ENCODE results near the gene FARS2.

Gene FARS2

DNA sequence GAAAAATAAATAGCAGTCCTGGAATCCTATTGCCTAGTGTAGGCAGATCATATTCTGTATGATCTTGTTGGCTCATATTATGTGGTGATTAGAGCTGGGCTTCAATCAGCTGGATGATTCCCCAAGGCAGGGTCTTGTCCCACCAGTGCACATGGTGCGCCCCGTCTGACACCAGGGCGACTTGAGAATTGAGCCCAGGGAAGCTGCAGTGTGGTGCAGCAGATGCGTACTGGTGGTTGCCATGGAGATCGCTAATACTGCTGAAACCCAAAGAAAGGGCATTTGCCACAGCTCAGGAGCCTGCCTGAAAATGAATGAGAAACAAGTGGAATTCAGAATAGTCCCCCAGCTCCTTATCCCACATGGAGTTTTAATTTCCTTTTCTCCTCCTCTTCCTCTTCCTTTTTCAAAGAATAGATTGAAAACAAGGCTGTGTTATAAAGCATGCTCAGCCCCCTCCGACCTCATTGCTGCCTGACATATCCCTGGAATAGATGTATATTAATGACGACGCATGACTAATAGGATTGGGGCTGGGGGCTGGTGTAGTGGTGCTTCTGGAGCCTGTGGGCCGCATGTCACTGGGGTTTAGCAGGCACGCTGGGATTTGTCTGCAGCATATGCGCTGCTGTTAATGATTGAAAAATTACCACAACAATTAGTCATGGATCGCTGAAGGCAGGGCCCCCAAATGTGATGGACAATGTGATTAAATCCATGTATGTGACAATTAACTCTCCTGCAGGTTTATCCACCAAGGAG lies 210.5 kb downstream of the FARS2 start:
- no peak for DNase-seq

DNA sequence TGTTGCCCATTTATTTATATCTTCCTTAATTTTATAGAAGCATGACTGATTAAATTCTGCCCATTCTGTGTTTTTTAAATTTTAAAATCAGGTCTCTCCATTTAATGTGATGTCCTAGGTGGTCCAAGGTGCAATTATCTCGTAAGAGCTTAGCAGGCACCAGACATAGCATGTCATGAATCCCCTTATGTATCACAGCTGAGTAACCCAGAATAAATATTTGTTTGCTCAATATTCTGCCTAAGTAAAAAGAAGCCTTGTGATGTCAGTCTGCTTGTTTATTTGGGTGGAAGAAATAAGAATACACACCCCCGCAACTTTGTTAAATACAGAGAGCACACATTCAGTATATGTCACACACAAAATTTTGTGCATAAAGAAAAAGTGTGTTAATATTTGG lies 211.3 kb downstream of the FARS2 start:
- no peak for DNase-seq

DNA sequence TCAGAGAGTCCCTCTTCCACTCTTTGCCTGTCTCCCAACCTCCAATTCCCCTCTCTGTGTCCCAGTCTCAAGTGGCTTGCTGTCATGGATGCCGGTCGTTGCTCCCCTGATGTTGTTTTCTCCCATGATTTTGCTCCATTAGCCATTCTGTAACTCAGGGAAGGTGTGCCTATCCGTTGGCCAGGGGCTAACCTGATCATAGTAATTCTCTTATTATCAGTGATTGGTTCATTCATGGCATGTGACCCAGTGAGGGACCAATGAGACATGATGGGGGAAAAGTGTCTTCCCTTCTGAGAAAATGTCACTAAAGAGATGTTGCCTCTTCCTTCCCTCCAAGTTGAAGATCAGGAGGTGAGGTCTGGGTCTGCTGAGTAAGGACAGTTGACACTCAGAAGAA lies 214.5 kb downstream of the FARS2 start:
- DNase-seq: no peak

DNA sequence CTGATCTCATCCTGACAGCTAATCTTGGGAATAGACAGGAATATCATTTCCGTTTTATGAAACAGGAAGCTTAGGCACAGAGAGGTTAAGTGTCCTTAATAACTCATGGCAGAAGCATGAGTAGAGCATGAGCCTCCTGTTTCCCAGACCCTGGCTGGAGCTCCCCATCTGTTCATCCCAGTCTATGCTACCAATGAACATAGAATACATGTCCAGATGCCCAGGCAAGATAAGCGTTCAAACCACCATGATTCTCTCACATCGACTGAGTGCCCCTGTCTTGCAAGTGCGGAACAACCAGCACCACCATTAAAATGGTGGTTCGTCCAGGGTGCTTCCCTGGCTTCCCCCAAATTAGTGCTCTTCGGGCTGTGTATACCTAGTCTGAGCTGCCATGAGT lies 217.1 kb downstream of the FARS2 start:
- no peak for DNase-seq

DNA sequence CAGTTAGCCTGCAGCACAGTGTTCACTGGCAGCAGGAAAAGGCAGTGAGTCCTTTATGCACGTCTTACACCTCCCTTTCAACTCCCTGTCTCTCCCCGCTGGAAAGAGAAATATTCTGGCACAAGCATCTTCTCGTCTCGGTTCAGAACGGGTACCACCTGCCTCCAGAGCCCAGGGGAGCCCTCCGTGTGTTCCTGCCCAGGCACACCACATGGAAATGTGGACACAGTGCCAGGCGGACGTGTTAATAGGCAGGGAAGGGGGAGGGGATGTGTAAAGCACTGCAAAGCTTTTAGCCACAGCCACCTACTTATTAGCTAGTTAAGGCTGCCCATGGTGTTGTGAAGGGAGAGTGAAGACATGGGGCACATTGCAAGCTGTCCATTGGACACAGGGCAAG lies 219.7 kb downstream of the FARS2 start:
- no peak for DNase-seq

DNA sequence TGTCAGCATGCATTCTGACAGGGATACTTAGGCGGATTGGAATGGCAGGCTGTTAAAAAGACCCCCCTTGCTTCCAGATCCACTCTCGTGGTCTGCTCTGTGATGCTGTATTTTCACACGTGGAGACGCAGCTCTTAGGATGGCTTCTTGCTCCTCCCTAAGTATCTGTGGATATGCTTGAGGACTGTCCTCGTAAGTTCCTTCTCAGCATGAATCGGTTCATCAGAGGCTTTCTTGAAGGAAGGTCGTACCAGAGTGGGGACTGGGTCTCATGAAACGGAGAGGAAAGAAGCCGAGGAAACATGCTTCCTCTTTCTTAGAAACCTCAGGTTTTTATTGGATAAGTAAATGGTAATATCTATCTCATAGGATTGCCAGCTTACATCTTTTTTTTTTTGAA lies 220.4 kb downstream of the FARS2 start:
- DNase-seq: no peak

DNA sequence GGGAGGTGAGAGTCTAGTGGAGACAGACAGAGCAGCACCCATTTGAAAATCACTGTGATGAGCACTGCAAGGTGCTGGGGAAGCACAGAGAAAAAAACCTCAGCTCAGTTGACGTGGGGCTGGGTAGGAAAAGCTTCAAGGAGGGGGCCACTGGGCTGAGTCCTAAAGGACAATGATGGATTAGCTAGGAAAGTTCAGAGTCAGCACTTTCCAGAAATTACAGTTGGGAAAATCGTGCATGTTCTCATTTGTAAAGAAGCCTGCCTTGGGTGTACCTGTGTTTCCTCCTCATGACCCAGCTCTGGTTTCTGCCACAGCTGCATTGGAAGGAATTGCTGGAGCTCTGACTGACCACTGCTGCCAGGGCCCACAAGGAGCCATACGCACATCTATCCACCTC lies 221.3 kb downstream of the FARS2 start:
- no peak for DNase-seq

DNA sequence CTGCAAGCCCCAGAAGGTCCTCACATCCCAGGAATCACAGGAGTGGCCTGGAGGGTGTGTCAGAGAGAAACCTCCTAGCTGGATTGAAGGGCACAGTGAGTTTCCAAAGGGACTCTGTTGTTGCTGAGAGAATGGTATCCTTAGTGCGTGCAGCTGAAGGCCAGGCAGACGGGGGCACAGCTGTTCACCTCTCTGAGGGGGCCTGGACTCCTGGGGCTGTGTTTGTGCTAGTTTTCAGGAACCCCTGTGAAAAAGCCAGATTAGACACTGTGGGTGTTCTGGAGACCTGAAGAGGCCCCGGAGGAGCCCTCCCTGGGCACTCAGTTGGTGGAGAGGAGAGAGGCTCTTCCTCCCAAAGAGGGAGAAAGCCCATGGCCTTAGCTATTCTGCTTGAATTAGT lies 223.4 kb downstream of the FARS2 start:
- no peak for DNase-seq

DNA sequence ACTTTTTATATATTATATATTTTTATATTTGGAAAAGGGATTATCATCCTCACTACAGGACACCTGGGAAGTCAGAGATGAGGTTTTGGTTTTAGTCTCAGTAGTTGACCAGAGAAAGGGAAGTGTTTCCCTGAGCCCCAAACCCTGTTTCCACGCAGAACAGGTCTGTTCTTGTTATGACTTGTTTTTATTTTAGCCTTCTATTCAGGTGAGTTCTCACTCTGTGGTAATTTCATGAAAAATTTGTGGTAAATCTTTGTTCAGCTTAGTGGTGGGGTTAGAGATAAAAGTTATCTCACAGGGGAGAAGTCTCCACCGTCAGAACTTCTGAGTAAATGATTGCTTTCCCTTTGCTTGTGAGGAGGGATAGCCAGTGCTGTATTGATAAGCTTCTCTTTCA lies 224.9 kb downstream of the FARS2 start:
- DNase-seq: no peak

DNA sequence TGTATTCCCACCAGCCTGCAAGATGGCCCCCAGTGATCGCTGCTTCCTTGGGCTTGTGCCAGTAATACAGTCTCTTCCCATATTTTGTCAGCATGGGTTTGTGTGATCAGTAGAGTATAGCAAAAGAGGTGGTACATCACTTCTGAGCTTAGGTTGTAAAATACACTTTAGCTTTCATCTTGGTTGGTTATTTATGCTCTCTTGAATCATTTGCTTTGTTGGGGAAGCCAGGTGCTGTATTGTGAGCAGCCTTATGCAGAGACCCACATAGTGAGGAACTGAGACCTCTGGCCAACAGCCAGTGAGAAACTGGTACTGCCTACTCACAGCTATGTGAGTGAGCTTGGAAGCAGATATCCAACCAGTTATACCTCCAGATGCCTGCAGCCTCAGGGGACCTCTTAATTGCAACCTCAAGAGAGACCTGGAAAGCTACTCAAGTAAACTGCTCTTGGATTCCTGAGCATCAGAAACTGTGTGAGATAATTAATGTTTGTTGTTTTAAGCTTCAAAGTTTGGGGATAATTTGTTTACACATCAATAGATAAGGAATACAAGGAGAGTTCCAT lies 229.3 kb downstream of the FARS2 start:
- DNase-seq: no peak

DNA sequence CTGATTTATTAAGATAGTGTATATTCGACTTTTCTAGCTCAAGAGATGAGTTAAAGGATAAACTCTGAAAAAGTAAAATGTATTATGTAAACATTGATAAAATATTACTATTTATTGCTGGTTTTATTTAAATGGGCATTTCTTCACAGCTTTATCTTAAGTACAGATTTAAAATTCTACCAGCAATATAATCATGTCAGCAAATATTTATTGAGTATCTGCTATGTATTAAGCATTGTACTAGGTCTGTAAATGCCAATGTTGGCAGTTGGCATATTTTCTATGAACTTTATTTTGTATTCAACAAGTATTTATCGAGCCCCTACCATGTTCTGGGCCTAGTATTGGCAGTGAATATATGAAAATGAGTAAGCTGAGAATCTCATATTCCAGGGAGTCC lies 231.0 kb downstream of the FARS2 start:
- DNase-seq: no peak

DNA sequence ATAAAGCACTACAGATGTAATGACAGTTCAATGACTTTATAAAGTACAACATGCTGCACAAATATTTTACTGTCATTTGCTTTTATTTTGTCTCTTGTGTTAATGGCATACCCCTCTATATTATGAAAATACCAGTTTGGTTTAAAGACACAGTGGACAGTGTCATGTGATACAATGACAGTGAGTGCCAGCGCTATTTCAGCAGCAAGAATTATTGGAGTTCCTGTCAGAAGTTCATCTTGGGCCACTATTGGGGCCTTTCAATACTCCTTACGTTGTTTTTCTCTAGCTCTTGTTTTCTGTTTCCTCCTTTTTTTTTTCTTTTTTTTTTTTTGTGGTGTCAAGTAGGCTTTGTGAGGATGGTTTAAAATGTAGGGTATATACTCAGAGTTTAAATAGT lies 232.5 kb downstream of the FARS2 start:
- no peak for DNase-seq

DNA sequence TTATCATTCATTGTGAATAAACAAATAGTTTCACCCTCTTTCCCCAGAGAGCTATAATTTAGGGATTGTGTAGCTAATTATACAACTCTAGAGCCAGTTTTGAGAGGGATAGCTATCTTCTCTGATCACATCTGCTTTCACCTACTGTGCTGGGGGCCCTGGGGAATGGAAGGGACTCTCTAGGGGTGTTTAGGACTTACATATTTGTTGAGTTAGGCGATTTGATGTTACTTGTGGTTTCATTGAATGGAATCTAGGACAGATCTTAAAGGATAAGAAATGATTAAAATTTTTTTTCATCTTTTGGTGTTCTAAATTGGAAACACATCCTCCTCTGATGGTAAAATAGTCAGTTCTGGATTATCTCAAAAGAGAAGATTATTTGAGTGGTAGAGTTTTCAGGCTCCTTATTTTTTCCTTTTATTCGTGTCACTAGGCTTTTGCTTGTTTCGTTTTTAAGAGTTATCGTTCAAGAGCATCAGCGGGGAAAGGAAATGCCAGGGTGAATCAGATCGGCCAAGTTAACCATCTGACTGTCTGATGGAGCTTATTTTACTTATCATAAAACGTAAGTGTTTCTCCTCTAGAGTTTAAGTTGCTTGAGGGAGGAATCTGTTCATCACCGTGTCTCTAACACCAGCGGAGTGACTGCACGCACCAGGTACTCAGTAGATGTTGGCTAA lies 236.7 kb downstream of the FARS2 start:
- DNase-seq: no peak

DNA sequence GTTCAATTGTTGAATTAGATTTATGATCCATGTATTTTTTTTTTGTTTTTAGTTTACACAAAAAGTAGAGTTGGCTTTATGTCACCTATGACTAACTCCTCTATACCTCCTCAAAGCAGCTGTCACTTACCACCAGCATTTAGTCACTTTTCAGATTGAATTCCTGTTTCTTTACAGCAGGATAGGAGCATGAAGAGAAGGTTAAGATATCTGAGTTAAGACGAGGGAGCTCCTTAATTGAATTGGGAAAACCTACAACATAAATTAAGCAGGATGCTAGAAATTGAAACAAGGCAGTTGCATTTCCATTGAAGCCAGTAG lies 237.2 kb downstream of the FARS2 start:
- no peak for DNase-seq

DNA sequence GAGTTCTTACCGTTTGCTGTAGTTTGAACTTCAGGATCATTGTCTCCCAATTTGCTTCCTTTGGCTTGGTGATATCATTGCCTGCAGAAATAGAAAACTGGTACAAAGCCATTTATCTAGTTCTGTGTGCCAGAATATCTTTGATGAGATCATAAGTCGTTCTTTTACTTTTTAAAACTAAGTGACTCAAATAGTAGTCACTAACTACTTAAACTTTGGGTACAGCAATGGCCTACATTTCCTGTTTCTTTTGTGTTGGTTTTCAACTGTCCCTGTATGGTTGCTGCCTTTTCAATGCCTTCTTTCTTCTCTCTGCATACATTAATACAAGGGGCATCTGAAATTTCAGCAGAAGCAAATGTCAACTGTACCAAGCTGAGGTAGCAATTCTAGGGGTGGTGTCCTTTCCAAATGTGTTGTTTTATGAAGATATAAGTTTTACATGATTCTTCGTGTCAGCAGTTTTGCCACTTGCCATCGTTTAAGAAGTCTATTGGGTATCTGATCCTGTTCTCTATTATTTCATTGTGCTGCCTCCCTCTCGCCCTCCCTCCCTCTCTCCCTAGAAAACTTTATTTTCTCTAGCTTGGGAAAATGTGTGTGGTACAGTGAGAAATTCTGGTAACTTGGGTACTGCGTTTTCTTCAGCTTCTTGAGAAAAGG lies 238.5 kb downstream of the FARS2 start:
- peak in 1 of 2 donors; percentile 19 for DNase-seq

DNA sequence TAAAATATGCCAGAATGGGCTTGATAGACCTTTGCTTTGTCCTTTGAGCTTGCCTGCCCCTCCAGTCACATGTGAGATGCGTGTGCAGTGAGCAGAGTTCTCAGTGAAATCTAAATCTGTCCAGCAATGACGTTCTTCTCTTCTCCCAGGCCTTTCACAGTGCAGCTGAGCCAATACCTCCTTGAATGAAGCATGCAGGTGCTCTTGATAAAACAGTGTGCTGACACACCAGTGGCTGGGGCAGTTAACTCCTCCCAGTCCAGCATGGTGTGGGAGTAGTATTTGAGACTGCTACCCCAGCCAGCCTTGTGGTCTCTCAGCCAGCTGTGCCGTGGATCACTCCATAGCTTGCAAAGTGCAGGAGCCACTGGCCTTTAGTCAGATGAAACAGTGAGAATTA lies 240.5 kb downstream of the FARS2 start:
- DNase-seq: no peak

DNA sequence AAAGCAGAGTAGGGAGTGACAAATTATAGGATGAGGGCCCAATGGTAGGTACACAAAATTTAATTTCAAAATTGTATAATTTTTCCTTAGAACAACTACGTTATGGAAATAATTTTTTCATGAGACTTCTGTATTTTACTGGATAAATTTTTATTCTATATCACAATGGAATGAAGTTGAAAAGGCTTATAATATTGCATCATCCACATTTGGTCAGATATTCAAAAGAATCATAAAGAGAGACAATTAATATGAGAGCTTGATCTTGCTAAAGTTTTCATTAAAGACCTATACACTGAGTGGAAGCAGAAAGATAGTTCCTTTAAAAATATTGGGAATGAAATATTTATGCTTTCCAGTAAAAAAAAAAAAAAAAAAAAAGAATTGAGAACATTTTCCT lies 242.8 kb downstream of the FARS2 start:
- DNase-seq: no peak

DNA sequence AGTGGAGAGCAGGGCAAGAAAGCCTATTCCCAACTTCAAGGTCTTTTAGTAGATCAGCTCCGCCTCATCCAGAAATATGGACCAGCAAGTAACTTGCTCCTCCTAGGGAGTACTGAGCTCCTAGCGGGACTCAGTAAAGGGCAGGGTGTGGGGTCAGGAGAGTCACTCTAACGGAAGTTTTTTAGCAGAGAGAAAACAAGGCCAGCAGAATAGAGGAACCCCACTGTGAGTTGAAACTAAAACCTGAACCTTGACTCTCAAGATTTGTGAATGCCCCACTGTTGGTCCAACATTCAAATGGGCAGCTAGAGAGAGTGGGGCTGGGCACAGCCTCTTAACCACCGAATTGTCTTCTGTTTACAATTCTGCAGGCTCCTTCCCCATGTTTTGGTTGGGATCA lies 244.8 kb downstream of the FARS2 start:
- no peak for DNase-seq

DNA sequence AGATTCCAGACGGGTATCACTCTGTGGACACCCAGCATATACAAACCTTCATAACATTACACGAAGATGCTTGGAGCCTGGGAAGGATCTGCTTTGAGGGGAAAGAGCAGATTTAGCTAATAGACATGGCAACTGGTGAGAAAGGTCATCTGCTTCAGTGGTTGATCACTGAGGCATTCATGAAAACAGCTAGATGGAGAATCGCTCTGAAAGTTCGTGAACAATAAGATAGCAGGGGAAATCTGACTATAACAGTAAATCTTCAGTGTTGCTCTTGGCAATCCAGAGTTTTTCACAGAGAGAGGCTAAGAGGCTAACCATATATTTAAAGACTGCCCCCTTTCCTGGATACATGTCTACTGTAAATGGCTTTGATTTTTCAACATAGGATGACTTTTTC lies 245.3 kb downstream of the FARS2 start:
- no peak for DNase-seq

DNA sequence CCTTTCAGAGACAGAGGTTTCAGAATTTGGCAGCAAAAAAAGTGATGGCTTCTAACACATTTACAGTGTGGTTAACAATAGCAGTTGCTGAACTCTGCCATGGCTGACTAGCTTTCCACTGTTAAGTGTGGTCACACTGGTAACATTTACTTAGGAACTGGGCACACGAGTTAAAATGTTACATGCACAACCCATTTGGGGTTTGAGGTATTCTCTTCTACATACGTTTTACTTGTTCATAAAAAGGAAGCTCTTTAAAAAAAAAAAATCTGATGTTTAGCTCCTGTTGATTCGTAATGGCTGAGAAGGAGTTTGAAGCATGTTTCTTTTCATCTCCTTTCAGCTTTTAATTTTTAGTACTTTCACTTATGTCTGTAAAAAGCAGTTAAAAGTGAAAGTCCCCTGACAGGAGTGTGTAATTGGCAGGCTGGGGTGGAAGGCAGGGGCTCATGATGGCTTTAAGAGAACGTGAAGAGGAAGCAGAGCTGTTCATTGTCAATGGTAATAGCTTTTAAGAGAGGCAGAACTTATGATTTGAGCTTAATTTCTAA lies 245.9 kb downstream of the FARS2 start:
- no peak for DNase-seq

DNA sequence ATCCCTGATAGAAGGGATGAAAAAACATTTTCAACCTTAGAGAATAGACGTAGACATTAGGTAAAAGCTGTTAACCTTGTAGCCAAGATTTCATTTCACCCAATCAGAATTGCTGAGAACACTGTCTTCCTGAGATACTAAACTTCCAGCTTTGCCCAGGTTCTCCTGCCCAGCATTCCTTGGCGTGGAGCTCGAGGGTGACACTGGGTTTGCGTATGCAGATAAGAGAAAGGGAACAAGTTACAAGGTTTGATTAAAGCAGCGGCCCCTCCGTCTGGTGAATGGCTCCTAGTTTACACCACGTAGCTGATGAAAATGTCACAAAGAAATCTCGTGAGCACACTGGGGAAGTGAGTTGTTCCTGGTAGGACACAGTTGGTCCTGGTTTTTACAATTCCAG lies 247.8 kb downstream of the FARS2 start:
- DNase-seq: no peak

DNA sequence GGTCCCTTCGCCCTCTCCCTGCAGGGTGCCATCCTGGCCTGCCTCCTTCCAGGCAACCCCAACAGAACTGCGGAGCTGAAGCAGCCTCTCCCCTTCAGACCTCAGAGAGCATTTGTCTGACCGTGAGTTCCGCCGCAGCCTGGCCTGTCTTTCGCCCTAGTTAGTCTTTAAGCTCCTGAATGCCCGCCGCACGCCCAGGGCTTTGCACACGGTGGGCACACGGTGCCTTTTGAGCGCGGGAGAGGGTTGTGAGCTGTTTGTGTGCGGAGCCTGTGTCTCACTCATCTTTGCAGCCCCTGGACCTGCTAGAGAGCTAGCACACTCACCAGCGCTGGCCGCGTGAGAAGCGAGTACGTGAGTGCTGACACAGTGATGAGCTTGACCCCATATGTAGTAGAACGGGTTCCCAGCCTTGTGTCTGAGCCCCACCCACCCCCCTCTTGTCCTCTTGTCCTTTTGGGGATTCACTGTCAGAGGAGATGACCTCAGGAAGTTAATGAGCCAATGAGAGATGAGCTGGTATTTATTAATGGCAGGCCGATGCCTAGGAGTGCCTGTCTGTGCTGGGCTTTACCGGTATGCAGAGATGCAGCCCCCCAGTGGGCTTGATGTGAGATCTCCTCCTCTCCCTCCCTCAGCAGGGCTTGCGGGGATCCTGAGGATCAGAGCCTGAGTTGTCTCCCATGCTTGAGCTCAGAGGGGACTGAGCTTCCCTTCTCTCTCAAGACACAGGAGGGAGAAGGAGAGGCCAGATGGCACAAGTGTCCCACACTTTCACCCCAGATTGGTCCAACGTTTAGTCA lies 249.2 kb downstream of the FARS2 start:
- DNase-seq: no peak

DNA sequence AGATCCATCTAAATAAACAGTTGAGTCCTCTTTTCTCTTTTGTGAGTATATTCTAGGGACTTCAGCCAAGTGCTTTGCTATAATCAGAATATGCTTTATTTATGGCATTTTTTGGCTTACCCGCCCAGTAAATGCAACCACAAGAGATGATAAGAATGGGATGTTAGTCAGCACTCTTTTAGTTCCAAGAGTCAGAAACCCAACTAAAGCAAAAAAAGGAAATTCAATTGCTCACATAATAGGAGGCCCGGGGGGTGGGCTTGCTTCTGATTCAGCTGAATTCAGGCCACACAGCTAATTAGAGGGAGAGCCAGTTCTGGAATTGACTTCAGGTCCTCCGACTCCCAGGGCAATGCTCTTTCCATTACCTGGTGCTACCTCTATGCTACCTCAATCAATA lies 250.6 kb downstream of the FARS2 start:
- no peak for DNase-seq
